PFSK-1 (cell line): Measurements from ENCODE around the gene CHRM4.

ENCODE experiments used
- POLR2AphosphoS5 ChIP-seq: IDR thresholded peaks from 2 replicates; pipeline ENCODE4 v1.6.1; 2012; ENCODE audit warnings: low read depth, mild to moderate bottlenecking, control low read depth, low read length, moderate library complexity
- SIN3A ChIP-seq: IDR thresholded peaks from 2 replicates; pipeline ENCODE4 v1.6.1; 2012; ENCODE audit warnings: mild to moderate bottlenecking, low read length, moderate library complexity, borderline replicate concordance; ENCODE audit not compliant: insufficient read depth
- TAF1 ChIP-seq: IDR thresholded peaks from 2 replicates; pipeline ENCODE4 v1.6.1; 2012; ENCODE audit warnings: low read length, control low read depth, borderline replicate concordance; ENCODE audit not compliant: insufficient read depth
- TF ChIP-seq, protein P1 (sequence below), 2 experiments: IDR thresholded peaks; 2 replicates each; pipeline versions ENCODE4 v1.6.1 to v1.8.0; 2011 to 2012; ENCODE audit warnings: low read depth in 2 of 2, low read length in 2 of 2, control low read depth in 1 of 2, inconsistent platforms in 1 of 2, mild to moderate bottlenecking in 1 of 2, moderate library complexity in 1 of 2; ENCODE audit not compliant: insufficient read depth in 1 of 2

DNA sequence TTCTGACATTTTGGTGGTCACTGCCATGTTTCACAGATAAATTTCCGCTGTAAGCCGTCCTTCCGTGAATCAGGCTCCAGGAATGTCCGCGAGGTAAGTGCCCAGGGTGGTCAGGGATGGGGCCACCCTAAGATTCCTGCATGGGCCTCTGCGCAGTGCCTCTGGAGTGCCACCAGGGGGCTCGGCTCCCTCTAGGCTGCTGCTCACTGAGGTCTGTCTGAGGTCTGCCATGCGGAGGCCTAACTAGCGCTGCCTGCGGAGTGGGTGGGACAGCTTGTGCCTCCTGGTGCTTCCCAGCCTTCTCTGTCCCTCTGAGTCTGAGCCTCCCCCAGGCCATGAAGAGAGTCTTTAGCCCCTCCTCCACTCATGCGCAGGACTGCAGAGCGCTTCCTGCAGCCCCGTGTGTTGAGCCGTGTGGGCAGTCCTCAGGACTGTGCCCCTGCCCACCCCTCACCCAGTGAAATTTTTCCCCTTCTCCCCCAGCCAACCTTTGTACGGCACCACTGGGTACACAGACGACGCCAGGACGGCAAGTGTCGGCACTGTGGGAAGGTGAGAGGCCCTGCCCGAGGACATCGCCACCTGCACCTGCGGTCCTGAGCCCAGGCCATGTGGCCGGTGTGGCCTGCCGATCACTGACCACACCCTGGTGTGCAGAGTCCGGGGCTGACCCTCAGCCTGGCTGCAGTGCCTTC is 22.0 kb downstream of the CHRM4 start:
- TF ChIP-seq, protein P1, sequence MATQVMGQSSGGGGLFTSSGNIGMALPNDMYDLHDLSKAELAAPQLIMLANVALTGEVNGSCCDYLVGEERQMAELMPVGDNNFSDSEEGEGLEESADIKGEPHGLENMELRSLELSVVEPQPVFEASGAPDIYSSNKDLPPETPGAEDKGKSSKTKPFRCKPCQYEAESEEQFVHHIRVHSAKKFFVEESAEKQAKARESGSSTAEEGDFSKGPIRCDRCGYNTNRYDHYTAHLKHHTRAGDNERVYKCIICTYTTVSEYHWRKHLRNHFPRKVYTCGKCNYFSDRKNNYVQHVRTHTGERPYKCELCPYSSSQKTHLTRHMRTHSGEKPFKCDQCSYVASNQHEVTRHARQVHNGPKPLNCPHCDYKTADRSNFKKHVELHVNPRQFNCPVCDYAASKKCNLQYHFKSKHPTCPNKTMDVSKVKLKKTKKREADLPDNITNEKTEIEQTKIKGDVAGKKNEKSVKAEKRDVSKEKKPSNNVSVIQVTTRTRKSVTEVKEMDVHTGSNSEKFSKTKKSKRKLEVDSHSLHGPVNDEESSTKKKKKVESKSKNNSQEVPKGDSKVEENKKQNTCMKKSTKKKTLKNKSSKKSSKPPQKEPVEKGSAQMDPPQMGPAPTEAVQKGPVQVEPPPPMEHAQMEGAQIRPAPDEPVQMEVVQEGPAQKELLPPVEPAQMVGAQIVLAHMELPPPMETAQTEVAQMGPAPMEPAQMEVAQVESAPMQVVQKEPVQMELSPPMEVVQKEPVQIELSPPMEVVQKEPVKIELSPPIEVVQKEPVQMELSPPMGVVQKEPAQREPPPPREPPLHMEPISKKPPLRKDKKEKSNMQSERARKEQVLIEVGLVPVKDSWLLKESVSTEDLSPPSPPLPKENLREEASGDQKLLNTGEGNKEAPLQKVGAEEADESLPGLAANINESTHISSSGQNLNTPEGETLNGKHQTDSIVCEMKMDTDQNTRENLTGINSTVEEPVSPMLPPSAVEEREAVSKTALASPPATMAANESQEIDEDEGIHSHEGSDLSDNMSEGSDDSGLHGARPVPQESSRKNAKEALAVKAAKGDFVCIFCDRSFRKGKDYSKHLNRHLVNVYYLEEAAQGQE (IDR thresholded peaks at IDR 0.05; ENCODE audit: insufficient read depth in 1 of 2, low read depth in 2 of 2, low read length in 2 of 2) = 0 out of 4 replicates have a peak, but pooled peaks of 1 of the 2 experiments have one; percentile 32
- no peak for TF ChIP-seq TAF1
- no peak for TF ChIP-seq POLR2AphosphoS5
- TF ChIP-seq SIN3A = no peak
